HepG2 (cell line): ENCODE results near the gene NSD1. TPM values are rescaled to one million over a fixed set of nuclear protein-coding genes. Genes with fewer than 3 reads are reported as not detected.

Experiments
- ATAC-seq: fragments of 200-7000 bp; cut with Tn5 transposase; 3 replicates; pipeline ENCODE4 v1.9.1; 2020; ENCODE audit warnings: mild to moderate bottlenecking, moderate library complexity
- BruUV-seq: library from RNA; stranded (reverse); fragments of 400-500 nt; replicated peaks from 2 replicates; lab custom pipeline; 2021; lab: Mats Ljungman, UMichigan
- CTCF ChIA-PET: fragments of 300-600 bp; formaldehyde crosslinking; extraction: SDS; loops from one replicate; lab custom pipeline; 2021; ENCODE audit warnings: low total read pairs, inconsistent platforms, low intra/inter-chr PET ratio; lab: Yijun Ruan, JAX
- POLR2A ChIA-PET: fragments of 350-600 bp; sonication (Branson Sonifier 250); formaldehyde crosslinking; loops from one replicate; lab custom pipeline; 2020; ENCODE audit warnings: antibody characterized with exemption, inconsistent platforms; lab: Yijun Ruan, JAX
- DNase-seq: peaks from one replicate; pipeline ENCODE4 v3.0.0-alpha.2; 2015; ENCODE audit warnings: low spot score
- FAIRE-seq: peaks from 3 replicates; lab custom pipeline; 2011; peaks lifted over from hg19 to GRCh38; lab: Jason Lieb, UNC
- H2AFZ ChIP-seq: one replicate; pipeline ENCODE4 v1.6.1; 2011; ENCODE audit warnings: low read length, inconsistent platforms
- H3K27ac ChIP-seq: fragments of 300-600 bp; 3 replicates; pipeline ENCODE4 v1.8.0; 2011; ENCODE audit warnings: mixed run types, mild to moderate bottlenecking, mixed read lengths, low read length, inconsistent platforms; ENCODE audit not compliant: insufficient read depth; ENCODE audit errors: extremely low read length
- H3K27me3 ChIP-seq, 2 experiments: fragments of 200-600 bp in 1 of 2; 2 replicates in 1 of 2; 3 replicates in 1 of 2; pipeline versions ENCODE4 v1.6.0 to v1.8.0; 2011; ENCODE audit warnings: low read length in 2 of 2, mild to moderate bottlenecking in 2 of 2, moderate library complexity in 2 of 2, inconsistent platforms in 1 of 2; ENCODE audit not compliant: insufficient read depth in 2 of 2, control insufficient read depth in 1 of 2
- H3K36me3 ChIP-seq, 2 experiments: fragments of 200-600 bp in 1 of 2; replicated peaks in 1 of 2; 2 replicates in 1 of 2; 3 replicates in 1 of 2; pipeline versions ENCODE4 v1.5.1 to v1.8.0; 2011; ENCODE audit warnings: low read length in 2 of 2, inconsistent platforms in 1 of 2; ENCODE audit not compliant: insufficient read depth in 2 of 2, control insufficient read depth in 1 of 2
- H3K4me1 ChIP-seq: 2 replicates; pipeline ENCODE4 v1.5.1; 2012; ENCODE audit warnings: low read length, inconsistent platforms; ENCODE audit not compliant: insufficient read depth
- H3K4me2 ChIP-seq: 2 replicates; pipeline ENCODE4 v1.6.0; 2011; ENCODE audit warnings: low read depth, low read length, inconsistent platforms
- H3K4me3 ChIP-seq, 3 experiments: fragments of 200-600 bp in 1 of 3; sonication (generic), shearing (Covaris generic) in 1 of 3; replicated peaks in 1 of 3; 2 replicates each; pipeline ENCODE4 v1.5.1; 2011 to 2016; ENCODE audit warnings: low read length in 3 of 3, inconsistent platforms in 2 of 3, low read depth in 2 of 3, mild to moderate bottlenecking in 2 of 3, control low read depth in 1 of 3, mixed read lengths in 1 of 3; ENCODE audit not compliant: insufficient read depth in 1 of 3
- H3K79me2 ChIP-seq: one replicate; pipeline ENCODE4 v1.6.1; 2011; ENCODE audit warnings: low read length, inconsistent platforms; ENCODE audit not compliant: insufficient read depth
- H3K9ac ChIP-seq: 2 replicates; pipeline ENCODE4 v1.6.0; 2011; ENCODE audit warnings: mild to moderate bottlenecking, low read depth, low read length, inconsistent platforms; ENCODE audit not compliant: insufficient read depth
- H3K9me3 ChIP-seq: 2 replicates; pipeline ENCODE4 v1.5.1; 2012; ENCODE audit warnings: mild to moderate bottlenecking, low read length
- H4K20me1 ChIP-seq: 2 replicates; pipeline ENCODE4 v1.6.0; 2011; ENCODE audit warnings: inconsistent platforms, mild to moderate bottlenecking, low read length, moderate library complexity; ENCODE audit not compliant: insufficient read depth
- BCLAF1 ChIP-seq: fragments of 450-650 bp; IDR thresholded peaks from 2 replicates; pipeline ENCODE4 v1.6.1; 2017; ENCODE audit warnings: mild to moderate bottlenecking
- BHLHE40 ChIP-seq: IDR thresholded peaks from 2 replicates; pipeline ENCODE4 v1.6.1; 2011; ENCODE audit warnings: low read length, improper control_type of control experiment
- CBX1 ChIP-seq: IDR thresholded peaks from one replicate; pipeline ENCODE4 v1.6.1; 2016; ENCODE audit warnings: antibody characterized with exemption, low read depth
- CBX5 ChIP-seq: sonication (generic); formaldehyde crosslinking; IDR thresholded peaks from 2 replicates; pipeline ENCODE4 v1.4.0; 2020; ENCODE audit warnings: missing genetic modification reagents, borderline replicate concordance
- CEBPG ChIP-seq: IDR thresholded peaks from 2 replicates; pipeline ENCODE4 v1.6.1; 2016
- HBP1 ChIP-seq: IDR thresholded peaks from 2 replicates; pipeline ENCODE4 v1.6.1; 2016; ENCODE audit warnings: low read depth, control low read depth
- SALL2 ChIP-seq: sonication (generic); formaldehyde crosslinking; IDR thresholded peaks from 2 replicates; pipeline ENCODE4 v1.8.1; 2023; ENCODE audit warnings: mild to moderate bottlenecking, missing genetic modification reagents, inconsistent platforms
- SP5 ChIP-seq: IDR thresholded peaks from 2 replicates; pipeline ENCODE4 v1.6.1; 2016; ENCODE audit warnings: low read depth, borderline replicate concordance
- ZFP1 ChIP-seq: IDR thresholded peaks from 2 replicates; pipeline ENCODE4 v1.6.1; 2016
- ZFX ChIP-seq: sonication (generic); formaldehyde crosslinking; IDR thresholded peaks from 2 replicates; pipeline ENCODE4 v1.4.0; 2020; ENCODE audit warnings: mild to moderate bottlenecking, low read depth, missing genetic modification reagents, moderate library complexity
- ZNF326 ChIP-seq: sonication (generic); formaldehyde crosslinking; IDR thresholded peaks from 2 replicates; pipeline ENCODE4 v1.4.0; 2020; ENCODE audit warnings: missing genetic modification reagents, borderline replicate concordance
- ZNF841 ChIP-seq: sonication (generic); formaldehyde crosslinking; IDR thresholded peaks from 2 replicates; pipeline ENCODE4 v1.8.1; 2023; ENCODE audit warnings: missing genetic modification reagents, borderline replicate concordance
- ZSCAN31 ChIP-seq: sonication (generic); formaldehyde crosslinking; IDR thresholded peaks from 2 replicates; pipeline ENCODE4 v1.5.0; 2020; ENCODE audit warnings: low read depth, mild to moderate bottlenecking, missing genetic modification reagents
- WGBS: methylation state at CpG from one replicate; pipeline ENCODE4 v1.1.6; 2017; ENCODE audit warnings: low lambda C conversion rate; 5-methylcytosine and 5-hydroxymethylcytosine counted together
- in situ Hi-C: cut with HindIII; loops from 2 replicates; pipeline ENCODE4 v1.10.0; 2017; ENCODE audit warnings: low pct_unique_long_range_greater_than_20kb; ENCODE audit not compliant: extremely low pct_ligation_motif_present
- intact Hi-C: fragments of 100-400 bp; cut with micrococcal nuclease; formaldehyde crosslinking; loops from one replicate; pipeline ENCODE4 v1.10.0; 2022; ENCODE audit not compliant: unreplicated experiment
- polyA plus RNA-seq, 8 experiments: library from polyadenylated mRNA; depleted of rRNA in 3 of 8; stranded (reverse) in 7 of 8; unstranded in 1 of 8; fragments of >200 nt; fragmentation: Illumina TruSeq in 4 of 8; extraction: Trizol in 4 of 8; gene quantifications; 2 replicates each; pipeline versions ENCODE4 v1.2.1 to v1.2.3, GENCODE V29; 2011 to 2016; ENCODE audit warnings: low read depth in 4 of 8, missing spikeins in 1 of 8, mixed read lengths in 1 of 8; ENCODE audit not compliant: insufficient read depth in 1 of 8
- total RNA-seq, 5 experiments: library from RNA; depleted of rRNA; stranded (reverse); fragments of >200 nt; fragmentation: Illumina TruSeq; extraction: Trizol; gene quantifications; 2 replicates each; pipeline ENCODE4 v1.2.3, GENCODE V29; 2016; ENCODE audit warnings: low read depth in 1 of 5
- TF ChIP-seq, protein P1 (sequence below): sonication (generic); formaldehyde crosslinking; IDR thresholded peaks from 2 replicates; pipeline ENCODE4 v1.5.0; 2020; ENCODE audit warnings: missing genetic modification reagents
- TF ChIP-seq, protein P2 (sequence below): sonication (generic); formaldehyde crosslinking; IDR thresholded peaks from 2 replicates; pipeline ENCODE4 v1.4.0; 2020; ENCODE audit warnings: missing genetic modification reagents, borderline replicate concordance

The NSD1 gene
- total and polyA plus RNA-seq, 2 of the 13 experiments (the other 11 are each of a cell fraction or from before 2014, with no cell fraction given): 0.01 to 0.09 TPM

DNA sequence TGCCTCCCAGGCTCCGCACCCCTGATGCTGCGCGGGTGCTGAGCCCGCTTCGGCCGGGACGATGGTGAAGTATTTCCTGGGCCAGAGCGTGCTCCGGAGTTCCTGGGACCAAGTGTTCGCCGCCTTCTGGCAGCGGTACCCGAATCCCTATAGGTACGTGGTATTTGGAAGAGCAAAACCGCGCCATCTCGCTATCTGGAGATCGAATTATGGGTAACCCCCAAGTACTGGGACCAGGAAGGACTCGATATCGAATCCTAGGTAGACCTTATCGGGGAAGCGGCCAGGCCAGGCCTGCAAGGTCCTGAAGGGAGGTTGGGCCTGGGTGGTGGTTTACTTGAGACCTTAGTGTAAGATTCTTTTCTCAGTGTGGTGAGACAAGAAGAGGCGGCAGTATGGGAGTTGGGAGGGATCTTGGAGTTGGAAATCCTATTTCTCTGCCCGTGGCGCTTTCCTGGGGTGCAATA, 170.4 kb downstream of the NSD1 start (continued):
- no peak for TF ChIP-seq BCLAF1
- 0 out of 2 replicates have a peak, but pooled peaks have one; percentile 19 for TF ChIP-seq ZSCAN31 (CRISPR knock-in tag)

- Histone ChIP-seq H3K9me3 (no peaks in the 10 kb centered on the region), H3K27ac (peak overlapping the region; percentile 78), H3K4me3 (peak overlapping the region; percentile 76 to 97 (median 85)), H3K4me1 (peaks cover 35% of the 10 kb centered on the region), H4K20me1 (peaks cover 19% of the 10 kb centered on the region), H3K9ac (peak overlapping the region; percentile 87), H3K4me2 (peak overlapping the region; percentile 85), H3K79me2 (peaks cover 31% of the 10 kb centered on the region), H3K27me3 (no peaks in the 10 kb centered on the region; a peak in 1 of 5 replicates), H2AFZ (no peak overlapping the region), H3K36me3 (peaks cover 7 to 40% of the 10 kb centered on the region in 2 experiments)
- 18% methylated on average over 4 of the region's 19 CpGs for WGBS
- BruUV-seq: TSS peak; percentile 79
- DNase-seq (peak; percentile 55), FAIRE-seq (peak; percentile 56), ATAC-seq (peak; percentile 58)
- ChIA-PET POLR2A (interaction anchor here (1.0 to 1.7 kb wide), 2 partner anchors 74 to 75 kb away, joined by 4 to 7 read pairs; no protein-coding TSS in a partner anchor), CTCF (no interaction called here)
- intact Hi-C loops (no loop called here), in situ Hi-C loops (loop anchor here (5.0 kb wide), 1 partner anchor 192 kb away; no protein-coding TSS in a partner anchor)
- TF ChIP-seq CBX1 (no peak), BHLHE40 (no peak), ZFP1 (CRISPR knock-in tag) (no peak), SP5 (CRISPR knock-in tag) (peak; percentile 37; the same call in 1 of the 2 replicates), ZNF326 (no peak), SALL2 (CRISPR knock-in tag) (no peak), ZNF841 (CRISPR knock-in tag) (no peak), HBP1 (CRISPR knock-in tag) (no peak), CBX5 (no peak), CEBPG (CRISPR knock-in tag) (no peak), ZFX (peak; percentile 49)
- TF ChIP-seq, protein P1, sequence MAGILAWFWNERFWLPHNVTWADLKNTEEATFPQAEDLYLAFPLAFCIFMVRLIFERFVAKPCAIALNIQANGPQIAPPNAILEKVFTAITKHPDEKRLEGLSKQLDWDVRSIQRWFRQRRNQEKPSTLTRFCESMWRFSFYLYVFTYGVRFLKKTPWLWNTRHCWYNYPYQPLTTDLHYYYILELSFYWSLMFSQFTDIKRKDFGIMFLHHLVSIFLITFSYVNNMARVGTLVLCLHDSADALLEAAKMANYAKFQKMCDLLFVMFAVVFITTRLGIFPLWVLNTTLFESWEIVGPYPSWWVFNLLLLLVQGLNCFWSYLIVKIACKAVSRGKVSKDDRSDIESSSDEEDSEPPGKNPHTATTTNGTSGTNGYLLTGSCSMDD (CRISPR knock-in tag): no peak
- TF ChIP-seq, protein P2, sequence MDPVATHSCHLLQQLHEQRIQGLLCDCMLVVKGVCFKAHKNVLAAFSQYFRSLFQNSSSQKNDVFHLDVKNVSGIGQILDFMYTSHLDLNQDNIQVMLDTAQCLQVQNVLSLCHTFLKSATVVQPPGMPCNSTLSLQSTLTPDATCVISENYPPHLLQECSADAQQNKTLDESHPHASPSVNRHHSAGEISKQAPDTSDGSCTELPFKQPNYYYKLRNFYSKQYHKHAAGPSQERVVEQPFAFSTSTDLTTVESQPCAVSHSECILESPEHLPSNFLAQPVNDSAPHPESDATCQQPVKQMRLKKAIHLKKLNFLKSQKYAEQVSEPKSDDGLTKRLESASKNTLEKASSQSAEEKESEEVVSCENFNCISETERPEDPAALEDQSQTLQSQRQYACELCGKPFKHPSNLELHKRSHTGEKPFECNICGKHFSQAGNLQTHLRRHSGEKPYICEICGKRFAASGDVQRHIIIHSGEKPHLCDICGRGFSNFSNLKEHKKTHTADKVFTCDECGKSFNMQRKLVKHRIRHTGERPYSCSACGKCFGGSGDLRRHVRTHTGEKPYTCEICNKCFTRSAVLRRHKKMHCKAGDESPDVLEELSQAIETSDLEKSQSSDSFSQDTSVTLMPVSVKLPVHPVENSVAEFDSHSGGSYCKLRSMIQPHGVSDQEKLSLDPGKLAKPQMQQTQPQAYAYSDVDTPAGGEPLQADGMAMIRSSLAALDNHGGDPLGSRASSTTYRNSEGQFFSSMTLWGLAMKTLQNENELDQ: no peak
Measured at GRCh38 chr5:177304392-177305119, 171.0 kb downstream of the NSD1 start.
